HL-60 (cell line): ENCODE data around the gene SUPT3H.

Source experiments
- DNase-seq, 2 experiments: peaks; one replicate each; pipeline ENCODE4 v3.0.0-alpha.2; 2010 to 2020; ENCODE audit warnings: low read depth in 1 of 2, low spot score in 1 of 2
- H3K27ac ChIP-seq: fragments of 250-450 bp; sonication (Bioruptor Pico); replicated peaks from 2 replicates; pipeline ENCODE4 v1.5.1; 2020; ENCODE audit warnings: mild to moderate bottlenecking, moderate library complexity
- H3K27me3 ChIP-seq: fragments of 250-450 bp; sonication (Bioruptor Pico); 2 replicates; pipeline ENCODE4 v1.5.1; 2021; ENCODE audit warnings: mild to moderate bottlenecking, moderate library complexity; ENCODE audit not compliant: insufficient read depth, poor library complexity, severe bottlenecking
- H3K4me3 ChIP-seq: replicated peaks from 2 replicates; pipeline ENCODE4 v1.5.1; 2011; ENCODE audit warnings: mild to moderate bottlenecking, control low read depth, low read length; ENCODE audit not compliant: insufficient read depth
- CTCF ChIP-seq: IDR thresholded peaks from one replicate; pipeline ENCODE4 v1.5.1; 2011; ENCODE audit warnings: low read length, control low read depth, inconsistent platforms; ENCODE audit not compliant: insufficient read depth
- GABPA ChIP-seq: IDR thresholded peaks from 2 replicates; pipeline ENCODE4 v1.6.1; 2012; ENCODE audit warnings: low read depth
- POLR2AphosphoS5 ChIP-seq: IDR thresholded peaks from 2 replicates; pipeline ENCODE4 v1.6.1; 2012; ENCODE audit warnings: low read depth
- REST ChIP-seq: IDR thresholded peaks from 2 replicates; pipeline ENCODE4 v1.6.1; 2012; ENCODE audit warnings: low read depth; ENCODE audit not compliant: insufficient replicate concordance
- SPI1 ChIP-seq: IDR thresholded peaks from 2 replicates; pipeline ENCODE4 v1.6.1; 2012; ENCODE audit warnings: low read depth, mild to moderate bottlenecking, borderline replicate concordance

The SUPT3H gene

GRCh38 chr6:45420909-45421708, 43.4 kb upstream of the SUPT3H start:
- TF ChIP-seq SPI1, result no peak
- no peak for TF ChIP-seq CTCF
- no peak for TF ChIP-seq REST
- no peak for TF ChIP-seq GABPA
- no peak for TF ChIP-seq POLR2AphosphoS5
- Histone ChIP-seq H3K4me3 (peak overlapping the region; percentile 89), H3K27ac (peak overlapping the region; percentile 96), H3K27me3 (no peaks in the 10 kb centered on the region)
- DNase-seq, result peak in 1 of 2 experiments; percentile 28

GRCh38 chr6:45420083-45420908, 42.6 kb upstream of the SUPT3H start:
- peak overlapping the region; percentile 96; the same call in 1 of the 2 replicates for H3K27ac ChIP-seq
- peak overlapping the region; percentile 38 for H3K4me3 ChIP-seq
- no peaks in the 10 kb centered on the region for H3K27me3 ChIP-seq
- TF ChIP-seq SPI1, result no peak
- peak; percentile 35; the same call in 1 of the 2 replicates for TF ChIP-seq POLR2AphosphoS5
- peak in 1 of 2 experiments; percentile 18 for DNase-seq

- TF ChIP-seq CTCF (peak; percentile 2), GABPA (no peak), POLR2AphosphoS5 (no peak), SPI1 (0 out of 2 replicates have a peak, but pooled peaks have one; percentile 2), REST (no peak)
- Histone ChIP-seq H3K4me3 (peak overlapping the region; percentile 38), H3K27ac (no peak overlapping the region), H3K27me3 (no peaks in the 10 kb centered on the region)
- DNase-seq, result peak in 1 of 2 experiments; percentile 85
These were observed 41.9 kb upstream of the SUPT3H start for GRCh38 chr6:45419571-45420082.

GRCh38 chr6:45417436-45417835, 39.7 kb upstream of the SUPT3H start:
- TF ChIP-seq POLR2AphosphoS5, result no peak
- H3K27me3 ChIP-seq, result no peaks in the 10 kb centered on the region
- H3K27ac ChIP-seq, result no peak overlapping the region
- H3K4me3 ChIP-seq, result no peak overlapping the region
- DNase-seq, result no peak
